BLaER1 treated with 17β-estradiol and CSF1 and Interleukin-3, amounts not matched to agents 10 nM and 100 nM (cell line): Measurements from ENCODE around the gene AIFM1.

Source experiments
- H3K27ac ChIP-seq, 11 experiments: shearing (Covaris generic); formaldehyde crosslinking; 2 replicates each; pipeline ENCODE4 v1.8.1; 2022
- H3K27me3 ChIP-seq, 11 experiments: shearing (Covaris generic); formaldehyde crosslinking; 2 replicates each; pipeline ENCODE4 v1.8.1; 2022
- H3K36me3 ChIP-seq, 11 experiments: shearing (Covaris generic); formaldehyde crosslinking; 2 replicates each; pipeline ENCODE4 v1.8.1; 2022
- H3K4me1 ChIP-seq, 10 experiments: shearing (Covaris generic); formaldehyde crosslinking; 2 replicates each; pipeline ENCODE4 v1.8.1; 2022
- H3K4me2 ChIP-seq, 11 experiments: shearing (Covaris generic); formaldehyde crosslinking; 2 replicates each; pipeline ENCODE4 v1.8.1; 2022
- H3K4me3 ChIP-seq, 10 experiments: shearing (Covaris generic); formaldehyde crosslinking; 2 replicates each; pipeline ENCODE4 v1.8.1; 2022
- H3K9ac ChIP-seq, 11 experiments: shearing (Covaris generic); formaldehyde crosslinking; 2 replicates each; pipeline ENCODE4 v1.8.1; 2022
- H3K9me3 ChIP-seq, 11 experiments: shearing (Covaris generic); formaldehyde crosslinking; replicated peaks in 1 of 11; 2 replicates each; pipeline ENCODE4 v1.8.1; 2022
- H4K20me1 ChIP-seq, 11 experiments: shearing (Covaris generic); formaldehyde crosslinking; 2 replicates each; pipeline ENCODE4 v1.8.1; 2022
- Cebpa-rat ChIP-seq, 11 experiments: shearing (Covaris generic); IDR thresholded peaks; 2 replicates each; pipeline ENCODE4 v1.8.1; 2022

Gene AIFM1

GRCh38 chrX:130186651-130187050 lies 21.0 kb upstream of the AIFM1 start:
- no peak overlapping the region for H3K9ac ChIP-seq

GRCh38 chrX:130184857-130185256 lies 19.2 kb upstream of the AIFM1 start:
- H3K4me1 ChIP-seq: peaks cover 16 to 40% (median 30%) of the 10 kb centered on the region in 10 experiments
- no peaks in the 10 kb centered on the region for H3K36me3 ChIP-seq
- TF ChIP-seq Cebpa-rat (IDR thresholded peaks at IDR 0.05): no peak
- H4K20me1 ChIP-seq: peaks cover 0 to 2% (median 0%) of the 10 kb centered on the region in 11 experiments; a peak in 4 of 22 replicates
- H3K4me3 ChIP-seq: no peak overlapping the region
- H3K27ac ChIP-seq: no peak overlapping the region
- peak overlapping the region in 10 of 11 experiments; percentile 43 to 71 (median 58); a peak in 15 of 22 replicates for H3K4me2 ChIP-seq
- H3K9me3 ChIP-seq: no peaks in the 10 kb centered on the region
- H3K9ac ChIP-seq: no peak overlapping the region
- peaks cover 51 to 82% (median 75%) of the 10 kb centered on the region in 11 experiments for H3K27me3 ChIP-seq

More at GRCh38 chrX:130186651-130187050, 21.0 kb upstream of the AIFM1 start:
- peaks cover 0 to 5% (median 0%) of the 10 kb centered on the region in 11 experiments; a peak in 4 of 22 replicates for H4K20me1 ChIP-seq
- H3K9me3 ChIP-seq: no peaks in the 10 kb centered on the region
- peak overlapping the region in 5 of 11 experiments; percentile 12 to 71 (median 45); a peak in 4 of 22 replicates for H3K4me2 ChIP-seq
- H3K27ac ChIP-seq: no peak overlapping the region
- H3K4me1 ChIP-seq: peaks cover 14 to 45% (median 32%) of the 10 kb centered on the region in 10 experiments
- H3K36me3 ChIP-seq: no peaks in the 10 kb centered on the region
- no peak for TF ChIP-seq Cebpa-rat (IDR thresholded peaks at IDR 0.05)
- no peak overlapping the region for H3K4me3 ChIP-seq
- peaks cover 45 to 75% (median 71%) of the 10 kb centered on the region in 11 experiments for H3K27me3 ChIP-seq

- Histone ChIP-seq H3K9ac (peak overlapping the region in 1 of 11 experiments; percentile 40; a peak in 2 of 22 replicates), H4K20me1 (peaks cover 0 to 3% (median 0%) of the 10 kb centered on the region in 11 experiments; a peak in 4 of 22 replicates), H3K4me1 (peaks cover 22 to 40% (median 32%) of the 10 kb centered on the region in 10 experiments), H3K4me3 (peak overlapping the region in 1 of 10 experiments; percentile 31; a peak in 1 of 20 replicates), H3K4me2 (peak overlapping the region; percentile 43 to 80 (median 58)), H3K9me3 (no peaks in the 10 kb centered on the region), H3K27ac (peak overlapping the region in 8 of 11 experiments; percentile 4 to 63 (median 44); a peak in 12 of 22 replicates), H3K27me3 (peaks cover 51 to 82% (median 76%) of the 10 kb centered on the region in 11 experiments), H3K36me3 (no peaks in the 10 kb centered on the region)
- TF ChIP-seq Cebpa-rat (IDR thresholded peaks at IDR 0.05): no peak
Observed at GRCh38 chrX:130184168-130184567, 18.5 kb upstream of the AIFM1 start.

- Histone ChIP-seq H3K4me3 (no peak overlapping the region), H4K20me1 (peaks cover 0 to 5% (median 0%) of the 10 kb centered on the region in 11 experiments; a peak in 4 of 22 replicates), H3K4me1 (peaks cover 11 to 64% (median 27%) of the 10 kb centered on the region in 10 experiments), H3K36me3 (no peaks in the 10 kb centered on the region), H3K27ac (no peak overlapping the region), H3K9ac (no peak overlapping the region), H3K27me3 (peaks cover 49 to 79% (median 73%) of the 10 kb centered on the region in 11 experiments), H3K9me3 (no peaks in the 10 kb centered on the region), H3K4me2 (peak overlapping the region in 2 of 11 experiments; percentile 7 to 25; a peak in 2 of 22 replicates)
- TF ChIP-seq Cebpa-rat (IDR thresholded peaks at IDR 0.05): no peak
Observed at GRCh38 chrX:130179579-130180215, 14.1 kb upstream of the AIFM1 start.

GRCh38 chrX:130179170-130179569 lies 13.5 kb upstream of the AIFM1 start:
- Histone ChIP-seq H3K27ac (no peak overlapping the region), H3K4me3 (no peak overlapping the region), H4K20me1 (peaks cover 0 to 5% (median 0%) of the 10 kb centered on the region in 11 experiments; a peak in 4 of 22 replicates), H3K36me3 (no peaks in the 10 kb centered on the region), H3K9me3 (no peaks in the 10 kb centered on the region), H3K4me1 (peaks cover 8 to 64% (median 26%) of the 10 kb centered on the region in 10 experiments), H3K27me3 (peaks cover 54 to 79% (median 73%) of the 10 kb centered on the region in 11 experiments), H3K9ac (no peak overlapping the region), H3K4me2 (no peak overlapping the region)
- TF ChIP-seq Cebpa-rat (IDR thresholded peaks at IDR 0.05): no peak

- H3K36me3 ChIP-seq: no peaks in the 10 kb centered on the region
- H3K27me3 ChIP-seq: peaks cover 74 to 96% (median 95%) of the 10 kb centered on the region in 11 experiments
- no peak for TF ChIP-seq Cebpa-rat (IDR thresholded peaks at IDR 0.05)
- peaks cover 15 to 74% (median 39%) of the 10 kb centered on the region in 10 experiments; a peak in 19 of 20 replicates for H3K4me1 ChIP-seq
- peaks cover 0 to 9% (median 4%) of the 10 kb centered on the region in 11 experiments; a peak in 10 of 22 replicates for H3K9me3 ChIP-seq
- H3K4me2 ChIP-seq: peak overlapping the region in 5 of 11 experiments; percentile 17 to 80 (median 37); a peak in 6 of 22 replicates
- no peak overlapping the region for H3K9ac ChIP-seq
- no peak overlapping the region for H3K27ac ChIP-seq
- no peak overlapping the region for H3K4me3 ChIP-seq
- H4K20me1 ChIP-seq: peaks cover 0 to 7% (median 0%) of the 10 kb centered on the region in 11 experiments; a peak in 4 of 22 replicates
Observed at GRCh38 chrX:130176942-130177341, 11.3 kb upstream of the AIFM1 start.

GRCh38 chrX:130176354-130176776 lies 10.7 kb upstream of the AIFM1 start:
- no peaks in the 10 kb centered on the region for H3K36me3 ChIP-seq
- H4K20me1 ChIP-seq: peaks cover 0 to 7% (median 0%) of the 10 kb centered on the region in 11 experiments; a peak in 4 of 22 replicates
- no peak overlapping the region for H3K27ac ChIP-seq
- H3K27me3 ChIP-seq: peaks cover 78 to 97% (median 95%) of the 10 kb centered on the region in 11 experiments
- no peak overlapping the region for H3K4me3 ChIP-seq
- H3K4me1 ChIP-seq: peaks cover 21 to 79% (median 45%) of the 10 kb centered on the region in 10 experiments; a peak in 19 of 20 replicates
- no peak for TF ChIP-seq Cebpa-rat (IDR thresholded peaks at IDR 0.05)
- H3K9me3 ChIP-seq: peaks cover 0 to 14% (median 8%) of the 10 kb centered on the region in 11 experiments; a peak in 10 of 22 replicates
- peak overlapping the region in 6 of 11 experiments; percentile 16 to 80 (median 36); a peak in 9 of 22 replicates for H3K4me2 ChIP-seq
- peak overlapping the region in 1 of 11 experiments; percentile 6; a peak in 1 of 22 replicates for H3K9ac ChIP-seq

GRCh38 chrX:130174937-130175336 lies 9.3 kb upstream of the AIFM1 start:
- H3K4me2 ChIP-seq: peak overlapping the region in 6 of 11 experiments; percentile 68 to 86 (median 72); a peak in 9 of 22 replicates
- no peaks in the 10 kb centered on the region for H3K36me3 ChIP-seq
- H3K27me3 ChIP-seq: peaks cover 81 to 97% (median 96%) of the 10 kb centered on the region in 11 experiments
- peak overlapping the region in 4 of 11 experiments; percentile 69 to 82 (median 78); a peak in 6 of 22 replicates for H3K27ac ChIP-seq
- TF ChIP-seq Cebpa-rat (IDR thresholded peaks at IDR 0.05): no peak
- H3K4me1 ChIP-seq: peaks cover 26 to 87% (median 50%) of the 10 kb centered on the region in 10 experiments; a peak in 19 of 20 replicates
- peaks cover 0 to 20% (median 12%) of the 10 kb centered on the region in 11 experiments; a peak in 12 of 22 replicates for H3K9me3 ChIP-seq
- no peak overlapping the region for H3K4me3 ChIP-seq
- no peak overlapping the region for H3K9ac ChIP-seq
- peaks cover 0 to 5% (median 0%) of the 10 kb centered on the region in 11 experiments; a peak in 4 of 22 replicates for H4K20me1 ChIP-seq
